Endothelial cell of umbilical vein (primary cell): ENCODE measurements around the gene KRTAP10-1. TPM values are rescaled to one million over a fixed set of nuclear protein-coding genes. Genes with fewer than 3 reads are reported as not detected.

Experiments
- BruUV-seq: library from RNA; stranded (reverse); fragments of 400-500 nt; replicated peaks from 2 replicates; lab custom pipeline; 2021; lab: Mats Ljungman, UMichigan
- CTCF ChIA-PET: fragments of 300-600, 350-600 bp; sonication (Branson Sonifier 250); formaldehyde crosslinking; loops from one replicate; lab custom pipeline; 2021; ENCODE audit warnings: antibody characterized with exemption, inconsistent platforms; lab: Charles Lee
- POLR2A ChIA-PET: fragments of 300-600, 350-600 bp; sonication (Branson Sonifier 250); formaldehyde crosslinking; loops from one replicate; lab custom pipeline; 2021; ENCODE audit warnings: antibody characterized with exemption, inconsistent platforms; lab: Charles Lee
- DNase-seq: peaks from one replicate; pipeline ENCODE4 v3.0.0-alpha.2; 2011; ENCODE audit warnings: low read depth, low spot score
- FAIRE-seq: peaks from 2 replicates; lab custom pipeline; 2011; peaks lifted over from hg19 to GRCh38; lab: Jason Lieb, UNC
- H2AFZ ChIP-seq: 2 replicates; pipeline ENCODE4 v1.6.0; 2012; ENCODE audit warnings: low read depth, low read length, control low read depth, inconsistent platforms
- H3K27ac ChIP-seq: 2 replicates; pipeline ENCODE4 v1.5.1; 2011; ENCODE audit warnings: low read depth, mild to moderate bottlenecking, control low read depth, low read length, moderate library complexity; ENCODE audit not compliant: insufficient read depth
- H3K27me3 ChIP-seq, 2 experiments: 2 replicates each; pipeline versions ENCODE4 v1.6.0 to v1.6.1; 2011; ENCODE audit warnings: low read length in 2 of 2, mixed read lengths in 1 of 2; ENCODE audit not compliant: control insufficient read depth in 2 of 2, insufficient read depth in 2 of 2
- H3K36me3 ChIP-seq, 2 experiments: 2 replicates in 1 of 2; 3 replicates in 1 of 2; pipeline ENCODE4 v1.5.1; 2011; ENCODE audit warnings: low read length in 2 of 2, mild to moderate bottlenecking in 1 of 2, moderate library complexity in 1 of 2; ENCODE audit not compliant: control insufficient read depth in 2 of 2, insufficient read depth in 2 of 2; ENCODE audit errors: extremely low read depth in 1 of 2
- H3K4me1 ChIP-seq: 3 replicates; pipeline ENCODE4 v1.5.1; 2011; ENCODE audit warnings: mild to moderate bottlenecking, low read length; ENCODE audit not compliant: control insufficient read depth, insufficient read depth; ENCODE audit errors: extremely low read depth
- H3K4me2 ChIP-seq: 2 replicates; pipeline ENCODE4 v1.6.1; 2011; ENCODE audit warnings: low read length, control low read depth, mixed read lengths; ENCODE audit not compliant: insufficient read depth
- H3K4me3 ChIP-seq, 3 experiments: fragments of 200-600 bp in 1 of 3; sonication (generic), shearing (Covaris generic) in 1 of 3; replicated peaks in 1 of 3; 2 replicates each; pipeline ENCODE4 v1.5.1; 2011 to 2016; ENCODE audit warnings: control low read depth in 3 of 3, low read length in 3 of 3, mild to moderate bottlenecking in 2 of 3, inconsistent platforms in 1 of 3, low read depth in 1 of 3, moderate library complexity in 1 of 3; ENCODE audit not compliant: insufficient read depth in 1 of 3
- H3K79me2 ChIP-seq: 2 replicates; pipeline ENCODE4 v1.6.0; 2012; ENCODE audit warnings: low read length, inconsistent platforms; ENCODE audit not compliant: control insufficient read depth, insufficient read depth
- H3K9ac ChIP-seq: replicated peaks from 2 replicates; pipeline ENCODE3; 2011; ENCODE audit warnings: low read length, control low read depth; ENCODE audit not compliant: insufficient read depth; ENCODE audit errors: extremely low read depth
- H3K9me1 ChIP-seq: replicated peaks from 3 replicates; pipeline ENCODE4 v1.6.0; 2011; ENCODE audit warnings: mild to moderate bottlenecking, low read length; ENCODE audit not compliant: control insufficient read depth, insufficient read depth; ENCODE audit errors: extremely low read depth
- H3K9me3 ChIP-seq: replicated peaks from 2 replicates; pipeline ENCODE4 v1.5.1; 2012; ENCODE audit warnings: low read length, inconsistent platforms; ENCODE audit not compliant: control insufficient read depth, insufficient read depth
- H4K20me1 ChIP-seq: replicated peaks from 2 replicates; pipeline ENCODE3; 2011; ENCODE audit warnings: mild to moderate bottlenecking, low read length; ENCODE audit not compliant: control insufficient read depth, insufficient read depth; ENCODE audit errors: extremely low read depth
- CTCF ChIP-seq, 2 donors: IDR thresholded peaks; 1 replicate in 1 of 2; 2 replicates in 1 of 2; pipeline ENCODE4 v1.5.1; 2011; ENCODE audit warnings: low read length in 2 of 2, mild to moderate bottlenecking in 2 of 2, moderate library complexity in 2 of 2, control low read depth in 1 of 2, inconsistent platforms in 1 of 2, low read depth in 1 of 2; ENCODE audit not compliant: insufficient read depth in 1 of 2; ENCODE audit errors: extremely low read depth in 1 of 2
- EZH2 ChIP-seq: IDR thresholded peaks from 2 replicates; pipeline ENCODE4 v1.6.1; 2012; ENCODE audit warnings: borderline replicate concordance, low read depth, mild to moderate bottlenecking, moderate library complexity, low read length, inconsistent platforms; ENCODE audit not compliant: severe bottlenecking
- FOS ChIP-seq: IDR thresholded peaks from 2 replicates; pipeline ENCODE4 v1.6.1; 2011; ENCODE audit warnings: mild to moderate bottlenecking, low read length, moderate library complexity, borderline replicate concordance; ENCODE audit not compliant: insufficient read depth
- GATA2 ChIP-seq: IDR thresholded peaks from 2 replicates; pipeline ENCODE4 v1.7.0; 2011; ENCODE audit warnings: low read depth, mild to moderate bottlenecking, moderate library complexity, mixed read lengths, low read length; ENCODE audit not compliant: insufficient read length, insufficient read depth
- JUN ChIP-seq: IDR thresholded peaks from 2 replicates; pipeline ENCODE4 v1.6.1; 2011; ENCODE audit warnings: borderline replicate concordance, low read depth; ENCODE audit not compliant: insufficient read length, insufficient read depth
- MAX ChIP-seq: IDR thresholded peaks from 2 replicates; pipeline ENCODE4 v1.6.1; 2011; ENCODE audit not compliant: insufficient read depth, insufficient read length
- MYC ChIP-seq: IDR thresholded peaks from one replicate; pipeline ENCODE4 v1.6.1; 2011; ENCODE audit warnings: mild to moderate bottlenecking, low read depth, low read length
- POLR2A ChIP-seq: IDR thresholded peaks from 2 replicates; pipeline ENCODE4 v1.6.1; 2012; ENCODE audit warnings: low read depth, mild to moderate bottlenecking, control low read depth, low read length
- POLR2AphosphoS5 ChIP-seq: IDR thresholded peaks from 2 replicates; pipeline ENCODE4 v1.6.1; 2012; ENCODE audit warnings: low read depth, mild to moderate bottlenecking, control low read depth, low read length, moderate library complexity; ENCODE audit not compliant: insufficient read depth
- dilution Hi-C: fragments of 300-500 bp; cut with MboI; formaldehyde crosslinking; loops from one replicate; pipeline ENCODE4 v1.15.0; 2019; ENCODE audit warnings: low sequenced_read_pairs; ENCODE audit not compliant: extremely low pct_ligation_motif_present
- intact Hi-C: fragments of 100-400 bp; cut with micrococcal nuclease; formaldehyde crosslinking; loops from one replicate; pipeline ENCODE4 v1.10.0; 2022
- polyA plus RNA-seq, 4 experiments: library from polyadenylated mRNA; depleted of rRNA in 3 of 4; stranded (reverse) in 3 of 4; unstranded in 1 of 4; fragments of >200 nt; gene quantifications; 2 replicates each; pipeline versions ENCODE4 v1.2.1 to v1.2.3, GENCODE V29; 2011 to 2012; ENCODE audit warnings: missing spikeins in 1 of 4
- total RNA-seq: library from RNA; stranded (reverse); gene quantifications from 2 replicates; pipeline ENCODE4 v1.2.3, GENCODE V29; 2021

KRTAP10-1 gene
- total and polyA plus RNA-seq, 2 donors (not counting 3 experiments of a cell fraction or from before 2014, with no cell fraction given), result not detected

- H2AFZ ChIP-seq, result no peak overlapping the region
- no TSS peak for BruUV-seq
- ChIA-PET POLR2A (no interaction called here), CTCF (interaction anchor here (1.3 kb wide), 1 partner anchor 218 kb away, joined by 4 read pairs; no protein-coding TSS in a partner anchor)
- no peaks in the 10 kb centered on the region for H3K27me3 ChIP-seq
- no peaks in the 10 kb centered on the region for H4K20me1 ChIP-seq
- DNase-seq (no peak), FAIRE-seq (no peak)
- no peak overlapping the region for H3K9ac ChIP-seq
- H3K9me3 ChIP-seq, result no peaks in the 10 kb centered on the region
- H3K79me2 ChIP-seq, result no peaks in the 10 kb centered on the region
- H3K9me1 ChIP-seq, result no peaks in the 10 kb centered on the region
- TF ChIP-seq FOS (no peak), POLR2AphosphoS5 (no peak), JUN (no peak), MAX (no peak), GATA2 (no peak), EZH2 (no peak), CTCF (IDR thresholded peaks at IDR 0.05; ENCODE audit: extremely low read depth in 1 of 2, insufficient read depth in 1 of 2, low read depth in 1 of 2, low read length in 2 of 2) (no peak), POLR2A (no peak), MYC (no peak)
- dilution Hi-C loops (no loop called here), intact Hi-C loops (no loop called here)
- H3K4me1 ChIP-seq, result no peaks in the 10 kb centered on the region
- H3K27ac ChIP-seq, result no peak overlapping the region
- H3K36me3 ChIP-seq, result no peaks in the 10 kb centered on the region
- no peak overlapping the region for H3K4me2 ChIP-seq
- H3K4me3 ChIP-seq, result no peak overlapping the region
Observed at GRCh38 chr21:44575307-44576024, 35.5 kb upstream of the KRTAP10-1 start.
